ENCODE data around the gene ANKRD16. TPM values are rescaled to one million over a fixed set of nuclear protein-coding genes. Genes with fewer than 3 reads are reported as not detected.
A peak's percentile ranks its signal among the peaks of the same experiment; 100 is the strongest.

Gene ANKRD16
- total and polyA plus RNA-seq, 2 experiments from 2014 or later, result 6.4 to 16.1 TPM

- Mint-ChIP-seq H3K4me1 (peaks cover 14% of the 10 kb centered on the region), H3K9me3 (no peaks in the 10 kb centered on the region), H3K27ac (no peak overlapping the region), H3K27me3 (ENCODE audit: insufficient read depth, low read depth, poor library complexity) (peaks cover 14% of the 10 kb centered on the region), H3K4me3 (no peak overlapping the region), H3K36me3 (ENCODE audit: low read depth) (peaks cover 12% of the 10 kb centered on the region)
- peaks cover 7% of the 10 kb centered on the region for H4K20me1 ChIP-seq (replicated peaks; ENCODE audit: insufficient read depth)
- ATAC-seq, result no peak
- no peak overlapping the region for H2AFZ ChIP-seq
- H3K4me1 ChIP-seq (ENCODE audit: insufficient read depth), result peaks cover 11% of the 10 kb centered on the region
- no peak overlapping the region for H3K4me2 ChIP-seq
- H3K36me3 ChIP-seq (ENCODE audit: insufficient read depth), result no peaks in the 10 kb centered on the region
- no peak for TF ChIP-seq ZNF331 (CRISPR knock-in tag; IDR thresholded peaks at IDR 0.05; ENCODE audit: low read depth)
- no peak for TF ChIP-seq EZH2 (IDR thresholded peaks at IDR 0.05; ENCODE audit: low read depth, unreplicated experiment)
- TF ChIP-seq ZNF114 (CRISPR knock-in tag; IDR thresholded peaks at IDR 0.05), result no peak
- H3F3A ChIP-seq (replicated peaks; ENCODE audit: low read depth), result no peaks in the 10 kb centered on the region
- peaks cover 28% of the 10 kb centered on the region for H3K79me2 ChIP-seq (replicated peaks; ENCODE audit: insufficient read depth)
- H3K27ac ChIP-seq (ENCODE audit: low read depth), result no peak overlapping the region
- no peaks in the 10 kb centered on the region for H3K27me3 ChIP-seq (ENCODE audit: insufficient read depth)
- H3K9me2 ChIP-seq (ENCODE audit: insufficient read depth), result no peaks in the 10 kb centered on the region; the same call in 1 of the 2 replicates
- no peak overlapping the region for H3K4me3 ChIP-seq
- no peak for DNase-seq (ENCODE audit: low spot score)
Observed at GRCh38 chr10:5816170-5816569, 73.5 kb downstream of the ANKRD16 start.

- Mint-ChIP-seq H3K9me3 (no peaks in the 10 kb centered on the region), H3K36me3 (ENCODE audit: low read depth) (peaks cover 13% of the 10 kb centered on the region), H3K4me3 (peak overlapping the region; percentile 90), H3K4me1 (peaks cover 25% of the 10 kb centered on the region), H3K27ac (peak overlapping the region; percentile 96), H3K27me3 (ENCODE audit: insufficient read depth, low read depth, poor library complexity) (peaks cover 6% of the 10 kb centered on the region)
- DNase-seq (ENCODE audit: low spot score), result no peak
- Histone ChIP-seq H4K20me1 (replicated peaks; ENCODE audit: insufficient read depth) (peaks cover 25% of the 10 kb centered on the region), H3F3A (replicated peaks; ENCODE audit: low read depth) (no peaks in the 10 kb centered on the region), H3K27me3 (ENCODE audit: insufficient read depth) (no peaks in the 10 kb centered on the region), H3K27ac (ENCODE audit: low read depth) (peak overlapping the region; percentile 94), H3K4me2 (peak overlapping the region; percentile 74), H3K79me2 (replicated peaks; ENCODE audit: insufficient read depth) (peaks cover 46% of the 10 kb centered on the region), H3K9me2 (ENCODE audit: insufficient read depth) (no peaks in the 10 kb centered on the region; the same call in 1 of the 2 replicates), H3K4me1 (ENCODE audit: insufficient read depth) (peaks cover 23% of the 10 kb centered on the region), H3K36me3 (ENCODE audit: insufficient read depth) (no peaks in the 10 kb centered on the region), H3K4me3 (peak overlapping the region; percentile 73), H2AFZ (no peak overlapping the region)
- peak; percentile 14; the same call in 2 of the 3 replicates for ATAC-seq
- TF ChIP-seq ZNF462 (CRISPR knock-in tag; IDR thresholded peaks at IDR 0.05) (no peak), EZH2 (IDR thresholded peaks at IDR 0.05; ENCODE audit: low read depth, unreplicated experiment) (no peak), JUNB (IDR thresholded peaks at IDR 0.05; ENCODE audit: unreplicated experiment) (no peak)
- TF ChIP-seq, protein P1, sequence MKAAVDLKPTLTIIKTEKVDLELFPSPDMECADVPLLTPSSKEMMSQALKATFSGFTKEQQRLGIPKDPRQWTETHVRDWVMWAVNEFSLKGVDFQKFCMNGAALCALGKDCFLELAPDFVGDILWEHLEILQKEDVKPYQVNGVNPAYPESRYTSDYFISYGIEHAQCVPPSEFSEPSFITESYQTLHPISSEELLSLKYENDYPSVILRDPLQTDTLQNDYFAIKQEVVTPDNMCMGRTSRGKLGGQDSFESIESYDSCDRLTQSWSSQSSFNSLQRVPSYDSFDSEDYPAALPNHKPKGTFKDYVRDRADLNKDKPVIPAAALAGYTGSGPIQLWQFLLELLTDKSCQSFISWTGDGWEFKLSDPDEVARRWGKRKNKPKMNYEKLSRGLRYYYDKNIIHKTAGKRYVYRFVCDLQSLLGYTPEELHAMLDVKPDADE (IDR thresholded peaks at IDR 0.05), result no peak
- TF ChIP-seq, protein P2, sequence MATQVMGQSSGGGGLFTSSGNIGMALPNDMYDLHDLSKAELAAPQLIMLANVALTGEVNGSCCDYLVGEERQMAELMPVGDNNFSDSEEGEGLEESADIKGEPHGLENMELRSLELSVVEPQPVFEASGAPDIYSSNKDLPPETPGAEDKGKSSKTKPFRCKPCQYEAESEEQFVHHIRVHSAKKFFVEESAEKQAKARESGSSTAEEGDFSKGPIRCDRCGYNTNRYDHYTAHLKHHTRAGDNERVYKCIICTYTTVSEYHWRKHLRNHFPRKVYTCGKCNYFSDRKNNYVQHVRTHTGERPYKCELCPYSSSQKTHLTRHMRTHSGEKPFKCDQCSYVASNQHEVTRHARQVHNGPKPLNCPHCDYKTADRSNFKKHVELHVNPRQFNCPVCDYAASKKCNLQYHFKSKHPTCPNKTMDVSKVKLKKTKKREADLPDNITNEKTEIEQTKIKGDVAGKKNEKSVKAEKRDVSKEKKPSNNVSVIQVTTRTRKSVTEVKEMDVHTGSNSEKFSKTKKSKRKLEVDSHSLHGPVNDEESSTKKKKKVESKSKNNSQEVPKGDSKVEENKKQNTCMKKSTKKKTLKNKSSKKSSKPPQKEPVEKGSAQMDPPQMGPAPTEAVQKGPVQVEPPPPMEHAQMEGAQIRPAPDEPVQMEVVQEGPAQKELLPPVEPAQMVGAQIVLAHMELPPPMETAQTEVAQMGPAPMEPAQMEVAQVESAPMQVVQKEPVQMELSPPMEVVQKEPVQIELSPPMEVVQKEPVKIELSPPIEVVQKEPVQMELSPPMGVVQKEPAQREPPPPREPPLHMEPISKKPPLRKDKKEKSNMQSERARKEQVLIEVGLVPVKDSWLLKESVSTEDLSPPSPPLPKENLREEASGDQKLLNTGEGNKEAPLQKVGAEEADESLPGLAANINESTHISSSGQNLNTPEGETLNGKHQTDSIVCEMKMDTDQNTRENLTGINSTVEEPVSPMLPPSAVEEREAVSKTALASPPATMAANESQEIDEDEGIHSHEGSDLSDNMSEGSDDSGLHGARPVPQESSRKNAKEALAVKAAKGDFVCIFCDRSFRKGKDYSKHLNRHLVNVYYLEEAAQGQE (IDR thresholded peaks at IDR 0.05; ENCODE audit: unreplicated experiment), result no peak
Observed at GRCh38 chr10:5814110-5815107, 75.3 kb downstream of the ANKRD16 start.

Data from GM23338 (cell line).